GM12878 (cell line): ENCODE measurements around the gene SSR1. TPM values are rescaled to one million over a fixed set of nuclear protein-coding genes. Genes with fewer than 3 reads are reported as not detected.

Experiments used
- ATAC-seq: fragments of 200-7000 bp; cut with Tn5 transposase; 3 replicates; pipeline ENCODE4 v1.9.1; 2020; ENCODE audit warnings: mild to moderate bottlenecking, moderate library complexity
- BruUV-seq: library from RNA; stranded (reverse); fragments of 400-500 nt; replicated peaks from 2 replicates; lab custom pipeline; 2021; lab: Mats Ljungman, UMichigan
- CTCF ChIA-PET: fragments of 300-600 bp; sonication (Branson Sonifier 250); formaldehyde crosslinking; extraction: SDS; loops from one replicate; lab custom pipeline; 2021; ENCODE audit warnings: inconsistent platforms; lab: Yijun Ruan, JAX
- POLR2A ChIA-PET: fragments of 350-600 bp; formaldehyde crosslinking; extraction: SDS; loops from one replicate; lab custom pipeline; 2021; ENCODE audit warnings: inconsistent platforms; lab: Charles Lee
- RAD21 ChIA-PET: fragments of 300-600 bp; sonication (Branson Sonifier 250); formaldehyde crosslinking; loops from one replicate; lab custom pipeline; 2023; ENCODE audit warnings: antibody characterized with exemption; ENCODE audit not compliant: unreplicated experiment; lab: Charles Lee
- SMC1A ChIA-PET: fragments of 300-600 bp; sonication (Branson Sonifier 250); formaldehyde crosslinking; loops from one replicate; lab custom pipeline; 2023; ENCODE audit not compliant: unreplicated experiment, uncharacterized antibody; lab: Charles Lee
- DNase-seq: peaks from one replicate; pipeline ENCODE4 v3.0.0-alpha.2; 2011; ENCODE audit warnings: low read depth, low spot score
- FAIRE-seq: peaks from 3 replicates; lab custom pipeline; 2011; peaks lifted over from hg19 to GRCh38; lab: Jason Lieb, UNC
- H2AFZ ChIP-seq: 2 replicates; pipeline ENCODE4 v1.6.0; 2011; ENCODE audit warnings: low read depth, low read length, control low read depth; ENCODE audit not compliant: control insufficient read depth
- H3K27ac ChIP-seq: 2 replicates; pipeline ENCODE4 v1.5.1; 2011; ENCODE audit warnings: control low read depth; ENCODE audit not compliant: control insufficient read depth, insufficient read depth
- H3K27me3 ChIP-seq, 2 experiments: replicated peaks in 1 of 2; 2 replicates each; pipeline versions ENCODE4 v1.6.0 to v1.6.1; 2011; ENCODE audit warnings: low read length in 1 of 2; ENCODE audit not compliant: control insufficient read depth in 2 of 2, insufficient read depth in 2 of 2
- H3K36me3 ChIP-seq, 2 experiments: 2 replicates each; pipeline ENCODE4 v1.5.1; 2011; ENCODE audit warnings: low read length in 1 of 2; ENCODE audit not compliant: control insufficient read depth in 2 of 2, insufficient read depth in 2 of 2
- H3K4me1 ChIP-seq: 2 replicates; pipeline ENCODE4 v1.6.1; 2011; ENCODE audit warnings: mild to moderate bottlenecking, low read length, moderate library complexity, mixed read lengths; ENCODE audit not compliant: control insufficient read depth, insufficient read depth
- H3K4me2 ChIP-seq: 2 replicates; pipeline ENCODE4 v1.6.0; 2011; ENCODE audit warnings: control low read depth; ENCODE audit not compliant: control insufficient read depth, insufficient read depth
- H3K4me3 ChIP-seq: fragments of 200-600 bp; sonication (generic); 2 replicates; pipeline ENCODE4 v1.5.1; 2016
- H3K79me2 ChIP-seq: 2 replicates; pipeline ENCODE4 v1.6.0; 2011; ENCODE audit warnings: low read length; ENCODE audit not compliant: control insufficient read depth, insufficient read depth
- H3K9ac ChIP-seq: 2 replicates; pipeline ENCODE4 v1.8.0; 2011; ENCODE audit warnings: low read length, control low read depth, mixed read lengths; ENCODE audit not compliant: control insufficient read depth, insufficient read depth
- H3K9me3 ChIP-seq: replicated peaks from 3 replicates; pipeline ENCODE4 v1.5.1; 2011; ENCODE audit warnings: mild to moderate bottlenecking, low read length; ENCODE audit not compliant: control insufficient read depth, insufficient read depth
- H4K20me1 ChIP-seq: 2 replicates; pipeline ENCODE4 v1.6.0; 2011; ENCODE audit not compliant: control insufficient read depth, insufficient read depth
- BRCA1 ChIP-seq: IDR thresholded peaks from 2 replicates; pipeline ENCODE4 v1.6.1; 2011; ENCODE audit warnings: low read depth, low read length, improper control_type of control experiment
- CUX1 ChIP-seq: IDR thresholded peaks from 2 replicates; pipeline ENCODE4 v1.6.1; 2012; ENCODE audit warnings: improper control_type of control experiment, low read depth, low read length; ENCODE audit not compliant: insufficient replicate concordance
- DPF2 ChIP-seq: fragments of 450-650 bp; IDR thresholded peaks from 2 replicates; pipeline ENCODE4 v1.6.1; 2017; ENCODE audit warnings: mild to moderate bottlenecking
- ELK1 ChIP-seq: IDR thresholded peaks from 2 replicates; pipeline ENCODE4 v1.6.1; 2012; ENCODE audit warnings: low read depth, low read length, improper control_type of control experiment
- NFYA ChIP-seq: IDR thresholded peaks from 2 replicates; pipeline ENCODE4 v1.6.1; 2011; ENCODE audit warnings: low read depth, mild to moderate bottlenecking, low read length, improper control_type of control experiment, borderline replicate concordance
- RAD21 ChIP-seq: IDR thresholded peaks from 2 replicates; pipeline ENCODE4 v1.6.1; 2011; ENCODE audit warnings: mild to moderate bottlenecking, low read depth, low read length, moderate library complexity; ENCODE audit not compliant: insufficient read depth
- RBBP5 ChIP-seq: fragments of 200-600 bp; sonication (generic); conservative IDR thresholded peaks from 2 replicates; pipeline ENCODE4 v1.6.1; 2016
- SRF ChIP-seq, 2 experiments: IDR thresholded peaks; 2 replicates each; pipeline ENCODE4 v1.6.1; 2011; ENCODE audit warnings: low read depth in 2 of 2, low read length in 2 of 2, mild to moderate bottlenecking in 1 of 2, moderate library complexity in 1 of 2
- STAT3 ChIP-seq: IDR thresholded peaks from 2 replicates; pipeline ENCODE4 v1.6.1; 2011; ENCODE audit warnings: low read depth, low read length, improper control_type of control experiment
- SUZ12 ChIP-seq: fragments of 200-600 bp; sonication (generic); IDR thresholded peaks from one replicate; pipeline ENCODE4 v1.6.1; 2018; ENCODE audit warnings: antibody characterized with exemption, mild to moderate bottlenecking; ENCODE audit not compliant: unreplicated experiment
- ZNF207 ChIP-seq: fragments of 450-650 bp; IDR thresholded peaks from 2 replicates; pipeline ENCODE4 v1.6.1; 2014; ENCODE audit warnings: antibody characterized with exemption, mild to moderate bottlenecking, borderline replicate concordance
- WGBS: methylation state at CpG from one replicate; pipeline ENCODE4 v1.1.6; 2016; ENCODE audit warnings: low lambda C conversion rate; ENCODE audit not compliant: insufficient replicate concordance, insufficient coverage; ENCODE audit errors: missing lambda C conversion rate; 5-methylcytosine and 5-hydroxymethylcytosine counted together
- in situ Hi-C: fragments of 300-500 bp; cut with MboI; formaldehyde crosslinking; loops from 9 replicates; pipeline ENCODE4 v1.14.3; 2018; ENCODE audit warnings: mixed read lengths
- intact Hi-C: fragments of 100-400 bp; cut with micrococcal nuclease; formaldehyde crosslinking; loops from one replicate; pipeline ENCODE4 v1.14.2; 2022; ENCODE audit not compliant: unreplicated experiment
- polyA plus RNA-seq, 11 experiments: library from polyadenylated mRNA; depleted of rRNA in 4 of 11; unstranded in 6 of 11; stranded (reverse) in 5 of 11; fragments of >200 nt; fragmentation: Nextera tagmentation in 4 of 11; fragmentation: Illumina TruSeq in 1 of 11; extraction: Ambion mirVana in 4 of 11; extraction: Trizol in 1 of 11; gene quantifications; 1 replicate in 1 of 11; 2 replicates in 10 of 11; pipeline versions ENCODE4 v1.2.1 to v1.2.3, GENCODE V29; 2011 to 2016; ENCODE audit warnings: inconsistent platforms in 2 of 11, missing spikeins in 2 of 11, low read depth in 1 of 11
- total RNA-seq, 4 experiments: library from RNA; depleted of rRNA in 3 of 4; stranded (reverse); fragments of >200 nt in 3 of 4; fragmentation: Illumina TruSeq in 1 of 4; extraction: Trizol in 1 of 4; gene quantifications; 2 replicates each; pipeline versions ENCODE4 v1.2.1 to v1.2.3, GENCODE V29; 2013 to 2021

The SSR1 gene
- total and polyA plus RNA-seq, 10 of the 15 experiments (the other 5 are each of a cell fraction or from before 2014, with no cell fraction given), result 42.0 to 209 (median 128) TPM

GRCh38 chr6:7338031-7338430, 25.0 kb upstream of the SSR1 start:
- Histone ChIP-seq H3K27ac (no peak overlapping the region), H3K4me3 (no peak overlapping the region), H4K20me1 (no peaks in the 10 kb centered on the region), H3K27me3 (peaks cover 0 to 1% of the 10 kb centered on the region in 2 experiments; a peak in 2 of 4 replicates), H3K9me3 (no peaks in the 10 kb centered on the region), H3K9ac (no peak overlapping the region), H3K4me1 (no peaks in the 10 kb centered on the region), H3K36me3 (no peaks in the 10 kb centered on the region), H3K79me2 (no peaks in the 10 kb centered on the region), H2AFZ (no peak overlapping the region), H3K4me2 (no peak overlapping the region)
- ChIA-PET RAD21 (interaction anchor here (1.7 kb wide), 1 partner anchor 62 kb away, joined by 9 read pairs; no protein-coding TSS in a partner anchor), POLR2A (no interaction called here), SMC1A (interaction anchor here (3.8 kb wide), 1 partner anchor 62 kb away, joined by 30 read pairs; no protein-coding TSS in a partner anchor), CTCF (interaction anchor here (0.8 to 8.4 kb wide), 2 partner anchors 62 to 78 kb away, joined by 3 to 83 read pairs; no protein-coding TSS in a partner anchor)
- TF ChIP-seq RAD21 (no peak), BRCA1 (no peak), RBBP5 (no peak)
- intact Hi-C loops, result loop anchor here (2.0 kb wide), 1 partner anchor 61 kb away; no protein-coding TSS in a partner anchor
- WGBS, result 57% methylated on average over 2 of the region's 2 CpGs
- in situ Hi-C loops, result no loop called here
- no peak for FAIRE-seq
- no peak for DNase-seq
- ATAC-seq, result no peak
- BruUV-seq, result no TSS peak

- ChIA-PET RAD21 (no interaction called here), POLR2A (no interaction called here), CTCF (interaction anchor here (1.5 to 8.4 kb wide), 2 partner anchors 11 to 59 kb away, joined by 4 to 83 read pairs; no protein-coding TSS in a partner anchor), SMC1A (interaction anchor here (1.3 to 2.1 kb wide), 3 partner anchors 11 to 58 kb away, joined by 3 to 8 read pairs (median 8); no protein-coding TSS in a partner anchor)
- no peaks in the 10 kb centered on the region for H4K20me1 ChIP-seq
- no peak overlapping the region for H3K27ac ChIP-seq
- no peaks in the 10 kb centered on the region for H3K9me3 ChIP-seq
- H3K4me1 ChIP-seq, result no peaks in the 10 kb centered on the region
- DNase-seq, result no peak
- in situ Hi-C loops (no loop called here), intact Hi-C loops (no loop called here)
- H3K27me3 ChIP-seq, result no peaks in the 10 kb centered on the region; a peak in 2 of 4 replicates
- no peak overlapping the region for H2AFZ ChIP-seq
- no peak for ATAC-seq
- no peaks in the 10 kb centered on the region for H3K79me2 ChIP-seq
- no peak overlapping the region for H3K4me2 ChIP-seq
- WGBS, result 2% methylated on average over 3 of the region's 3 CpGs
- H3K4me3 ChIP-seq, result no peak overlapping the region
- no peak for FAIRE-seq
- H3K36me3 ChIP-seq, result no peaks in the 10 kb centered on the region
- no peak overlapping the region for H3K9ac ChIP-seq
- no TSS peak for BruUV-seq
- no peak for TF ChIP-seq SRF (IDR thresholded peaks at IDR 0.05; ENCODE audit: low read depth in 2 of 2, low read length in 2 of 2)
- no peak for TF ChIP-seq NFYA
- no peak for TF ChIP-seq ZNF207
- TF ChIP-seq CUX1, result no peak
- no peak for TF ChIP-seq SUZ12
- TF ChIP-seq STAT3, result no peak
- no peak for TF ChIP-seq ELK1
- no peak for TF ChIP-seq DPF2
Observed at GRCh38 chr6:7335519-7335918, 22.5 kb upstream of the SSR1 start.
